ENCODE results near the gene FLNB. TPM values are rescaled to one million over a fixed set of nuclear protein-coding genes. Genes with fewer than 3 reads are reported as not detected.

The FLNB gene
- total and polyA plus RNA-seq, 2 of the 4 experiments (the other 2 are of a cell fraction) = 78.0 to 136 TPM

GRCh38 chr3:58021962-58022361 lies 13.7 kb downstream of the FLNB start:
- Histone ChIP-seq H3K23ac (ENCODE audit: low read depth, low read length) (no peak overlapping the region), H2BK20ac (ENCODE audit: low read depth, low read length) (no peak overlapping the region), H3K9ac (ENCODE audit: low read depth, low read length) (no peak overlapping the region), H3K18ac (ENCODE audit: low read depth, low read length) (no peak overlapping the region), H2AK9ac (replicated peaks; ENCODE audit: low read depth, low read length, poor library complexity) (no peak overlapping the region), H3K56ac (ENCODE audit: extremely low read depth, insufficient read depth, low read length) (no peak overlapping the region), H3K14ac (replicated peaks; ENCODE audit: low read depth, low read length) (no peak overlapping the region), H3K36me3 (ENCODE audit: control insufficient read depth, insufficient read depth, low read length) (no peaks in the 10 kb centered on the region), H3K9me3 (ENCODE audit: control insufficient read depth, insufficient read depth, low read length) (no peaks in the 10 kb centered on the region), H3K27me3 (ENCODE audit: control insufficient read depth, insufficient read depth, low read length) (no peaks in the 10 kb centered on the region), H2BK15ac (ENCODE audit: low read depth, low read length) (no peak overlapping the region), H3K4ac (ENCODE audit: low read depth, low read length) (no peak overlapping the region), H3K4me2 (ENCODE audit: low read depth, low read length) (no peak overlapping the region), H4K8ac (ENCODE audit: low read depth in 2 of 2, low read length in 2 of 2) (no peak overlapping the region), H2AK5ac (ENCODE audit: low read depth, low read length) (no peak overlapping the region), H4K5ac (ENCODE audit: low read depth, low read length) (no peak overlapping the region), H3K4me1 (ENCODE audit: control insufficient read depth, insufficient read depth, low read length) (peaks cover 30% of the 10 kb centered on the region), H3K79me1 (ENCODE audit: low read depth in 1 of 2, low read length in 2 of 2) (peaks cover 13 to 84% of the 10 kb centered on the region in 2 experiments), H2AFZ (replicated peaks; ENCODE audit: low read length, poor library complexity) (no peak overlapping the region), H3K9me1 (ENCODE audit: insufficient read depth, low read length) (peaks cover 30% of the 10 kb centered on the region), H3K27ac (ENCODE audit: insufficient read depth, low read length) (no peak overlapping the region), H3K4me3 (ENCODE audit: insufficient read depth, low read depth, low read length) (no peak overlapping the region), H4K91ac (ENCODE audit: insufficient read depth, low read depth, low read length) (no peak overlapping the region), H2BK120ac (ENCODE audit: low read depth, low read length) (no peak overlapping the region), H2BK5ac (ENCODE audit: low read depth, low read length, poor library complexity, severe bottlenecking) (no peak overlapping the region), H4K20me1 (ENCODE audit: insufficient read depth, low read length) (peaks cover 91% of the 10 kb centered on the region)
- ATAC-seq (ENCODE audit: low read depth) (no peak), DNase-seq (no peak)
- no TSS peak for BruUV-seq (replicated peaks)
- POLR2A ChIA-PET (ENCODE audit: unreplicated experiment) = no interaction called here
- WGBS, 2 experiments (ENCODE audit: extremely low coverage in 2 of 2, insufficient read length in 1 of 2) = 100% methylated on average over 1 of the region's 5 CpGs; no CpG with 5 or more reads in 1 of the 2 experiments
- in situ Hi-C loops (cut with MboI; ENCODE audit: low sequenced_read_pairs) = no loop called here
- CTCF ChIA-PET = interaction anchor here (0.6 kb wide), 1 partner anchor 35 kb away, joined by 3 read pairs; no protein-coding TSS in a partner anchor
- intact Hi-C loops (cut with micrococcal nuclease) = loop anchor here (5.0 kb wide), 1 partner anchor 60 kb away; no protein-coding TSS in a partner anchor
- TF ChIP-seq RAD21 (IDR thresholded peaks at IDR 0.05; ENCODE audit: low read length) (no peak), POLR2A (IDR thresholded peaks at IDR 0.05; ENCODE audit: low read depth, low read length) (no peak), NFE2L2 (IDR thresholded peaks at IDR 0.05; ENCODE audit: low read depth, low read length) (no peak), FOS (IDR thresholded peaks at IDR 0.05; ENCODE audit: low read depth, low read length) (no peak), MAZ (IDR thresholded peaks at IDR 0.05; ENCODE audit: borderline replicate concordance, low read depth, low read length) (no peak), USF2 (IDR thresholded peaks at IDR 0.05; ENCODE audit: low read depth, low read length) (no peak), CHD1 (IDR thresholded peaks at IDR 0.05; ENCODE audit: low read depth, low read length) (no peak), MXI1 (IDR thresholded peaks at IDR 0.05; ENCODE audit: borderline replicate concordance, low read depth, low read length) (no peak), BHLHE40 (IDR thresholded peaks at IDR 0.05; ENCODE audit: low read depth, low read length) (no peak), RCOR1 (IDR thresholded peaks at IDR 0.05; ENCODE audit: insufficient replicate concordance, low read length) (no peak), SMC3 (IDR thresholded peaks at IDR 0.05; ENCODE audit: low read depth, low read length) (no peak), ELK1 (IDR thresholded peaks at IDR 0.05; ENCODE audit: borderline replicate concordance, low read depth, low read length) (no peak)
- dilution Hi-C loops (cut with HindIII; ENCODE audit: low sequenced_read_pairs, unreplicated experiment) = no loop called here
